IPS DF 4.7 (cell line): ENCODE data around the gene TAS2R1.

ENCODE experiments used
- DNase-seq: peaks from one replicate; pipeline ENCODE4 v3.0.0-alpha.2; 2013; ENCODE audit warnings: low spot score; ENCODE audit errors: extremely low read depth

TAS2R1 gene

GRCh38 chr5:9630251-9630650 lies at the start of gene TAS2R1:
Gene TAS2R1 (minus strand): TSS chr5:9630351. CDS start chr5:9630032, 319 bp downstream.
- no peak for DNase-seq

GRCh38 chr5:9670371-9670770 lies 40.2 kb upstream of the TAS2R1 start:
- DNase-seq, result no peak

- DNase-seq, result no peak
Measured at GRCh38 chr5:9667906-9668305, 37.8 kb upstream of the TAS2R1 start.

- DNase-seq, result no peak
Measured at GRCh38 chr5:9663891-9664290, 33.7 kb upstream of the TAS2R1 start.

GRCh38 chr5:9661316-9662015 lies 31.3 kb upstream of the TAS2R1 start:
- no peak for DNase-seq

GRCh38 chr5:9658706-9659105 lies 28.6 kb upstream of the TAS2R1 start:
- no peak for DNase-seq

GRCh38 chr5:9657819-9658218 lies 27.7 kb upstream of the TAS2R1 start:
- DNase-seq, result no peak

GRCh38 chr5:9655641-9656040 lies 25.5 kb upstream of the TAS2R1 start:
- no peak for DNase-seq

- DNase-seq, result no peak
Measured at GRCh38 chr5:9654886-9655285, 24.7 kb upstream of the TAS2R1 start.

- DNase-seq, result no peak
Measured at GRCh38 chr5:9653811-9654210, 23.7 kb upstream of the TAS2R1 start.

- DNase-seq, result no peak
Measured at GRCh38 chr5:9653061-9653460, 22.9 kb upstream of the TAS2R1 start.

GRCh38 chr5:9652295-9652694 lies 22.1 kb upstream of the TAS2R1 start:
- DNase-seq, result no peak

- no peak for DNase-seq
Measured at GRCh38 chr5:9646843-9647242, 16.7 kb upstream of the TAS2R1 start.

GRCh38 chr5:9644630-9645029 lies 14.5 kb upstream of the TAS2R1 start:
- DNase-seq, result no peak

GRCh38 chr5:9642621-9643020 lies 12.5 kb upstream of the TAS2R1 start:
- no peak for DNase-seq

- no peak for DNase-seq
Measured at GRCh38 chr5:9641806-9642355, 11.7 kb upstream of the TAS2R1 start.

GRCh38 chr5:9632495-9632894 lies 2.3 kb upstream of the TAS2R1 start:
- DNase-seq, result no peak

GRCh38 chr5:9627541-9627940 lies 2.6 kb downstream of the TAS2R1 start:
- no peak for DNase-seq

- no peak for DNase-seq
Measured at GRCh38 chr5:9626955-9627354, 3.2 kb downstream of the TAS2R1 start.

GRCh38 chr5:9625731-9626130 lies 4.4 kb downstream of the TAS2R1 start:
- DNase-seq, result no peak

- no peak for DNase-seq
Measured at GRCh38 chr5:9625286-9625685, 4.9 kb downstream of the TAS2R1 start.

GRCh38 chr5:9624196-9624947 lies 5.8 kb downstream of the TAS2R1 start:
- no peak for DNase-seq

GRCh38 chr5:9623661-9624060 lies 6.5 kb downstream of the TAS2R1 start:
- no peak for DNase-seq
